GM21619 (cell line): Measurements from ENCODE around the gene HIC2.
"Not testable (repeated sequence)": the region's sequence is repeated elsewhere in the genome, so short reads cannot be mapped to it uniquely, and the experiment has no call there.

Experiments used
- ATAC-seq: cut with Tn5 transposase; IDR thresholded peaks from one replicate; pipeline ENCODE4 v1.9.1; 2021; ENCODE audit not compliant: unreplicated experiment

HIC2 gene

GRCh38 chr22:21449531-21450319 is 32.6 kb downstream of the HIC2 start:
- no peak for ATAC-seq

- ATAC-seq, result no peak
Measured at GRCh38 chr22:21450320-21450831, 33.2 kb downstream of the HIC2 start.

- no peak for ATAC-seq
Measured at GRCh38 chr22:21450858-21451353, 33.7 kb downstream of the HIC2 start.

- no peak for ATAC-seq
Measured at GRCh38 chr22:21451545-21452520, 34.7 kb downstream of the HIC2 start.

- ATAC-seq, result not testable (repeated sequence)
Measured at GRCh38 chr22:21452666-21453065, 35.5 kb downstream of the HIC2 start.

- not testable (repeated sequence) for ATAC-seq
Measured at GRCh38 chr22:21454998-21455333, 37.8 kb downstream of the HIC2 start.

GRCh38 chr22:21455334-21456089 is 38.3 kb downstream of the HIC2 start:
- no peak for ATAC-seq

GRCh38 chr22:21457023-21457787 is 40.0 kb downstream of the HIC2 start:
- no peak for ATAC-seq

GRCh38 chr22:21462672-21463071 is 45.5 kb downstream of the HIC2 start:
- ATAC-seq, result not testable (repeated sequence)

GRCh38 chr22:21467337-21468193 is 50.4 kb downstream of the HIC2 start, which contains the start of gene TMEM191C:
Gene TMEM191C, plus strand, starts transcription at chr22:21467387. Its CDS starts 73 bp downstream, at chr22:21467460.
- peak; percentile 4 for ATAC-seq

- ATAC-seq, result peak; percentile 88
Measured at GRCh38 chr22:21468194-21469096, 51.3 kb downstream of the HIC2 start.

GRCh38 chr22:21469097-21469994 is 52.2 kb downstream of the HIC2 start:
- ATAC-seq, result not testable (repeated sequence)

GRCh38 chr22:21472984-21473383 is 55.8 kb downstream of the HIC2 start:
- not testable (repeated sequence) for ATAC-seq

GRCh38 chr22:21473664-21474063 is 56.5 kb downstream of the HIC2 start:
- ATAC-seq, result not testable (repeated sequence)

- not testable (repeated sequence) for ATAC-seq
Measured at GRCh38 chr22:21484039-21484438, 66.9 kb downstream of the HIC2 start.

GRCh38 chr22:21487723-21488122 is 70.6 kb downstream of the HIC2 start:
- not testable (repeated sequence) for ATAC-seq
